ENCODE results near the gene RAB38.

- no peak for TF ChIP-seq EZH2 (IDR thresholded peaks at IDR 0.05; ENCODE audit: low read length, missing control alignments)
- TF ChIP-seq, protein P1, sequence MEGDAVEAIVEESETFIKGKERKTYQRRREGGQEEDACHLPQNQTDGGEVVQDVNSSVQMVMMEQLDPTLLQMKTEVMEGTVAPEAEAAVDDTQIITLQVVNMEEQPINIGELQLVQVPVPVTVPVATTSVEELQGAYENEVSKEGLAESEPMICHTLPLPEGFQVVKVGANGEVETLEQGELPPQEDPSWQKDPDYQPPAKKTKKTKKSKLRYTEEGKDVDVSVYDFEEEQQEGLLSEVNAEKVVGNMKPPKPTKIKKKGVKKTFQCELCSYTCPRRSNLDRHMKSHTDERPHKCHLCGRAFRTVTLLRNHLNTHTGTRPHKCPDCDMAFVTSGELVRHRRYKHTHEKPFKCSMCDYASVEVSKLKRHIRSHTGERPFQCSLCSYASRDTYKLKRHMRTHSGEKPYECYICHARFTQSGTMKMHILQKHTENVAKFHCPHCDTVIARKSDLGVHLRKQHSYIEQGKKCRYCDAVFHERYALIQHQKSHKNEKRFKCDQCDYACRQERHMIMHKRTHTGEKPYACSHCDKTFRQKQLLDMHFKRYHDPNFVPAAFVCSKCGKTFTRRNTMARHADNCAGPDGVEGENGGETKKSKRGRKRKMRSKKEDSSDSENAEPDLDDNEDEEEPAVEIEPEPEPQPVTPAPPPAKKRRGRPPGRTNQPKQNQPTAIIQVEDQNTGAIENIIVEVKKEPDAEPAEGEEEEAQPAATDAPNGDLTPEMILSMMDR (conservative IDR thresholded peaks at IDR 0.05 in 1 of 2, IDR thresholded peaks at IDR 0.05 in 1 of 2; ENCODE audit: low read depth in 1 of 2, low read length in 2 of 2): no peak
Observed at GRCh38 chr11:88164320-88164719, 10.9 kb downstream of the RAB38 start.

Measured in fibroblast of lung (primary cell).